HG03354 (cell line): ENCODE data around the gene FOXR1.
A peak's percentile ranks its signal among the peaks of the same experiment; 100 is the strongest.

Experiments
- ATAC-seq: cut with Tn5 transposase; IDR thresholded peaks from one replicate; pipeline ENCODE4 v1.9.1; 2021; ENCODE audit warnings: mild to moderate bottlenecking; ENCODE audit not compliant: unreplicated experiment, poor library complexity, severe bottlenecking

FOXR1 gene

DNA sequence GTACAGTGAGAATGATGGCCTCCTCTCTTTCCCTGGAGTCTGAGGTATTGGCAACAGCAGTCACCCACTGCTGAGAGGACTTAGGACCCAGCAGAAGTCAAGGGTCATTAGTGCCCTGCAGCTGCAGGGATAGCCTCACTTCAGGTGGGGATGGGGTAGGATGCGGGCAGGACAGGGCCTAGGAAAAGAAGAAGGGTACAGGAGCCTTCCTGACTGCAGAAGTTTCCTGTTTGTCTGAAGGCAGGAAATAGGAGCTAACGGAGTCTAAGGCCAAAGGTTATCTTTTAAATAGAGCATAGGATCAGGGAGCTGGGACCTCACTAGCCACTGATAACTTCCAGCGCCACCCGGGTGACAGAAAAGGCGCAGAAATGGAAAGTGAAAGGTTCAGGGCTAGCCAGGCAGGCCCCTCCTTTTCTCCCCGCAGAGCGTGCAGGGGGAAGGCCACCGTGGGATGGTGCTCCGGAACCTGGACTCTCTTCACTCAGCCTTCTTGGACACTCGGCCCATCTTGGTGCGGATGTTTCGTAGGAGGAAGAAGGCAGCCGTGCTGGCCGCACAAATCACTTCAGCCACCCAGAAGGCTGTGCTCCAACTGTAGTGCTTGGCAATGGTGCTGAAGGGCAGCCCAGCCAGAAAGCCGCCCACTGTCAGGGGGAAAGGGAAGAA lies 53.0 kb downstream of the FOXR1 start:
- no peak for ATAC-seq

DNA sequence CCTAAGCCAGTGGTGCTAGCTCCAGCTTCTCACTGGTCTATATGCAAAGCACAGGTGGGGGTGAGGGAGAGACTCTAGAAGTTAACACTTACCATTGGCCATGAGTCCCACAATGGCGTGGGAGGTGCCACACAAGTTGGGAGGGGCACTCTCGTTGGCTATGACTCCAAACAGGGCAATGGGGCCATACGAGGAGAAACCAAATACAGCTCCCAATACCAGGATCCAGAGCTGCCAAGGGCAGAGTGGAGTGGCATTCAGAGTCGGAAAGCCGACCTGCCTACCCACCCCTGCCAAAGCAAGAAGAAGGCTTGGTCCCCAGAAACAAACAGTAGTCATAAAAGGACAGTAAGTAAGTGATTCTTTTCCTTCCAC lies 53.5 kb downstream of the FOXR1 start:
- no peak for ATAC-seq

DNA sequence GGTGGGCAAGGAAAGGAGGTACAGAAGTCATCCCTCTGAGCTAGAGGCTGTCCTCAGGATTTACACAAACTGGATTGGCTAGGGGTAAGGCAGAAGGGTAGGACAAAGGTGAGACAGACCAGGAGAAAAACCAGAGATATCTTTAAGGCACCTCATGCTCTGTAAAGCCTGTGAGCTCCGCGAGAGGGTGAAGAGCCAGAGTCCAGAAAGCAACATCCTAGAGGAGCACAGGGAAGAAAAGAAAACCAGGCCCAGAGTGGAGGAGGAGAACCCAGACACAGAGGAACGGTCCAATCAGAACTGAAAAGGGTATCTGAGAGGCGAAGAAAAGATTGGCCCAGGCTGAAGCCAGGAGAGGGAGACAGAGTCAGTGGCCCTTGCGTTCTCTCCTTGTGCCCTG lies 54.0 kb downstream of the FOXR1 start:
- ATAC-seq = no peak

DNA sequence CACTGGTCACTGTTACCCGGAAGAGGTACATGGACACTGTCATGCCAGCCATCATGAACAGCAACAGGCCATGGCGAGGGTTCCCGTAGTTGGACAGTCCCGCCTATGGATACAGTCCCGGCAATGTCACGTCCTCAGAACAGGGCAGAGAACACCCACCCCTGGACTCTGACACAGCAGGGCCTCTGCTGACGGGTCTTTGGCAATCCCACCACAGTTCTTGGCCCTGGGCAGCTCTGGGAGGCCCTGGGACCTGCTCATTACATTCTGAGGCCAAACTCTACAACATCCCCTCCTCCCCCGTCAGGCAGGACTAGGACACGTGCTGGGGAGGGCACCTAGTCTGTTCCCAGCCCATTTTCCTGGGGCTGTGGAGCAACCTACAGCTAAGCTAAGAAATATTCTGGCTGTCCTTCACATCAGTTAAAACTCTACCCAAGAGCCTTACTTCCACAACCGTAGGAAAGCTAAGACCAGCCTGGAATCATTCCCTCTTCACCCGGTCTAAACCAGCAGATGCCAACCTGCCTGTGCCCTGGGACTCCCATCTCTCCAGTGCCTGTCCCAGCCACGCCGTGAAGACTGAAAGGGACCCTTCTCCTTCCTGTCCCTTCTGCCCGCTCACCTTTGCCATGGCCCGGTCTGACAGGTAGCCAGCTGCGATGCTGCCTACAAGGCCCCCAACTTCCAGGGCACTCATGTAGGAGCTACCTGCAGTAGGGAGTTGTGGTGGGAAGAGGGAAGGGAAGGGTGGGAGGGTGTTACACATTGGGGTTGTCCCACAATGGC lies 54.6 kb downstream of the FOXR1 start:
- ATAC-seq = no peak

DNA sequence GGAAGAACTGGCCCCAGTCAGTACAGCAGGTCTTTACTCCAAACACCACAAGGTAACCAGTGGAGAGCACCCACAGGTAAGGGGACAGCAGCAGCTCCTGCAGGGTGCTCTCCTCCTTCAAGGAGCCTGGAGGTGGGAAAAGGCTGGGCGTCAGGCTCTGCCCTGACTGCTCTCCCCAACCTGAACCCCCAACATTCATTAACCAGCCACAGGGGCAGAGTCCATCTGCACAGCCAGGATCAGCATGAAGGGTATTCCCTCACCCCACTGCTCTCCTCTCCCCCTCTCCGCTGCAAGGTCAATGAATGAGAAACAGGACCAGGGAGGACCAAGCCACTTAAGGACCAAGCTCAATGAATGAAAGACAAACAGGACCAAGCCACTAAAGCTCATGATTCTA lies 55.4 kb downstream of the FOXR1 start:
- ATAC-seq = no peak

DNA sequence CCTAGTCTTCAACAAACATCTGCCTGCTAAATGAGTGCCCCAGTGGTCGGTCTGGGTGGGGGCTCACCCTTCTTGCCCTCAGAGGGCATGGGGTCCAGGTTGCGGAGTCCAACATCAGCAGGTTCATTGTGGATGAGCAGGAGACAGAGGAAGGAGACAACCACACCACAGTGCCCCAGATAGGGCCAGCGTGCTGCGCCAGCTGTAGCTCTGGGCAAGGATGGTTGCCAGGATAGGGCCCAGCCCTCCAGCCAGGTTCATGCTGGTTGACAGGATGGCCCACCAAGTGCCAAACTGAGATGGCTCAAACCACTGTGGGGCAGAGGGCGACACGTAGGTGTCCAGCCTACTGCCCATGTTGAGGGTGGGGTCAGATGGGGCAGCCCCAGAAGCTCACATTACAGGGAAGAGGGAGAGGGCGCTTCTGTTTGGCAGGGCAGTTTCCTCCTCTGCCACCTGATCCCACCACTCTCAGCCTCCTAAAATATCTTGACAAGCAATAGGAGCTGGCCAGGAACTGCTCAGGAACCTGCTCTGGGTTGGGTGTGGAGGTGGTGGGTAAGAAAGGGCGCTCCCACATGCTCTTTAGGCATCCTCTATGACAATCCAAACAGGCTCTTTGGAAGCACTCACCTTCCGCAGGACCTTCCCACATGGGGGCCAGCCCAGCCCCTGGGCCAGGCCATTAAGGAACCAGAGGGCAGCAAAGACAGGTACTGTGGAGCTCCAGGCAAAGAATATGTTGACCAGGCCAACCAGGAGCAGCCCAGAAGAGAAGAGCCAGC lies 56.2 kb downstream of the FOXR1 start:
- no peak for ATAC-seq

DNA sequence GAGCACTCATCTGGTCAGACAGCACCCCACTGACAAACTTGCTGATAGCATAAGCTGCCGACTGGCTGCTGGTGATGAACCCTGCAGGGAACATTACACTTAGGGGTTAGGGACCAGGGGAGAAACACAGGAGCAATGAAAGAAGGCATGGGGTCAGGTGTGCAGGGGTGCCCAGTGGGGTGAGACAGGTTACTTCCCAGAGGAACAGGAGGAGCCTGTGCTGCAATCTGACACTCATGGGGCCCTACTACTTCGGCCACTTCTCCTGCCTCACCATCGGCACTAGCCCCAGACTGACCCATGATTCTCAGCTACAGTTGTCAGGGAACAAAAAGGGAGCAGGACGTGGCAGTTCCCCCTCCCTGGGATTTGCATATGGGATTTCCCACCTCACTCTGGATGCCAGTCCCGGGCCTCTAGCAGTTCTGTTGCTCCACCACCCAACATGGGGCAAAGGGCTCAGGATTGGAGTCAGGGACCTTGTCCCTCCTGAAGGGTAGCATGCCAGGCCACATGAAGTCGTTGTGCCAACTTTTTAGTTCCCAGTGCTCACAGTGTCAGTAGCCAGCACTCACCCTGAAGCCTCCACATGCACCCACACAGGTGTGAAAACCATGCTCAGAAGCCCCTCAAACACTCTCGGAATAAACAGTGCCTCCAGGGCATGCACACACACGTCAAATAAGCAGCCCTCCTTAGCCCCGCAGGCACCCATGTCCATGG lies 56.9 kb downstream of the FOXR1 start:
- no peak for ATAC-seq

DNA sequence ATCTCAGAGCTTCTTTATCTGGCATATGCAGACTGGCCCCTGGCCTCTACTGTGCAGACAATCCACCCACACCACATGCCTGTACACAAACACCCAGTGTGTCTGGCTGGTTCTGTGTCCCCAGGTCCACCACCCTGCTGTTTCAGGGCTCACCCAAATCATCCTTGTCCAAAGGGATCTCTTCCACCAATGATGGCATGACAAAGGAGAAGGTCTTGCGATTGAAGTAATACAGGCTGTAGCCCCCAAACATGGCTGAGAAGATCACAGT lies 57.4 kb downstream of the FOXR1 start:
- ATAC-seq = no peak

DNA sequence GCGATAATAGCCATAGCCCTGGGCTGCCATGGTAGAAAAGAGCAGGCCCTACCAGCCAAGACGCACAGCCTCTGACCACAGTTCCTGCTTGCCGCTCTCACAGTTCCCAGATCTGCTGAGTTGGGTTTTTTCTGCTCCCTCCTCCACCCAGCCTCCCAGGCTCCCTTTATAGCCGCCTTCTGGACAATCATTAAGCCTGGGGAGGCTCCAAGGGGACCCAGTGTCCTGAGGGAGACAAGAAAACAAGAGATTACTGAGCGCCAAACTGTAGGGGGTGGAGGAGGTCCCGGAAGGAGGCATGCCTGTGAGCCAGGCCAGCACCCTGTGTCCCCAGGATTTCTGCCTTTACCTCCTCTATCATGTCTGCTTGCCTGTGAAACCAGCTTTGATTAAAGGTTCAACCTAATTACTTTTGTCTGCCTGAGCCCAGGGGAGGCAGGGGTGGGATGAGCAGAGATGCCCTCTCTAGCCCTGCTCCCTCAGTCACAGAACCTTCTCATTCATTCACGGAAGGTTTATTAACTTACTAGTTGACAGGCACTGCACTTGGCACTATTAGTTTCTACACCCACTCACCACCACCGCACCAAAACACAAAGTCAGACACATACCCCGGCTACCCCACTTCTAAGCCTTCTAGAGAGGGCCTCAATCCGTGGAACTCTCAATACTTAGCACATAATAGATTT lies 57.9 kb downstream of the FOXR1 start:
- peak; percentile 15 for ATAC-seq

DNA sequence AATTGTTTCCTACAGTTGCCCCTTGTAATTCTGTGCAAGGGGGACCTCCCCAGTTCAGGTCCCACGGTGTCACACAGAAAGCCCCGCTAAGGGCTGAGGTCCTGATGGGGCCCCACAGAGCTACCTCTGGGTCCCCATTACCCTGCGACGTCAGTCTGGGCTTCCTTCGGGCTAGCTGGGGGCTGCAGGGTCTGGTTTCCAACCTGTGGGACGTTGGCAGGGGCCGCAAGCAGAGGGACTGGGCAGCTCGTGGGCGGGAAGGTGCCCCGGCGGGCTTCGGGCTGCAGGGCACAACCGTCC lies 58.4 kb downstream of the FOXR1 start:
- ATAC-seq = peak; percentile 21

DNA sequence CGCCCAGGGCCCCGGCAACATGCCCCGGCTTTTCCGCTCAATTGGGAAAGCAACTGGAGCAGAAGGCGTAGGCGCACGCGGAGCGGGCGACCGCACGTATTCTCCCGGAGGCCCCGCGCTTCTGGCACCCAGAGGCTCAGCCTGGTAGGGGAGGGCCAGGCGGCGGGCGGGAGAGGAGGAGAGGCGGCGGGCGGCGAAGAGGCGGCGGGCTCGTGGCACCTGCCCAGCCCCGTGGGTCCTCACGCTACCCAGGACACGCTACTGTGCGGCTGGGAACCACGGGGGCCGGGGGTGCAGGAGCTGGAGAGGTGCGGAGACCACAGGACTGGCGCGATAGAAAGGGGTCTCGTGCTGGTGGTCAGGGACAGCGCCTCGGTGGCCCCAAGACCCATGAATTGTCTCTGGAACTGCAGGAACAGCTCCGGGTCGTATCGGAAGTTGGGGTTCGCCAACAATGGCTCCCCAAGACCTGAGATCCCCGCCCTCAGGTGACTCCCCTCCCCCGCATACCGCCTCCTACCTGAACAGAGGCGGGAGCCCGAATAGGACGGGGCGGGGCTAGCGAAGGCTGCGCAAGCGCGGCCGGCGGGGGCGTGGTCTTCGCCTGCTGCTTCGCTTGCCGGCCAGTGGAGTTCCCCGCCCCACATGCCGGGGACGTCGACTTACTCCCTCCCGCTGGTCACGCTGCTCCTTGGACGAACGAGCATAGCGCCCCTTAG lies 58.9 kb downstream of the FOXR1 start, which contains the start of gene SLC37A4:
TSS of gene SLC37A4 (minus strand) at position 549 of the 719 bp plus-strand sequence.
- ATAC-seq = peak; percentile 90
